ENCODE data around the gene PRF1. TPM values are rescaled to one million over a fixed set of nuclear protein-coding genes. Genes with fewer than 3 reads are reported as not detected.
A peak's percentile ranks its signal among the peaks of the same experiment; 100 is the strongest.

The PRF1 gene
- total and polyA plus RNA-seq, 10 donors, result 6.6 to 79.6 (median 54.6) TPM

DNA sequence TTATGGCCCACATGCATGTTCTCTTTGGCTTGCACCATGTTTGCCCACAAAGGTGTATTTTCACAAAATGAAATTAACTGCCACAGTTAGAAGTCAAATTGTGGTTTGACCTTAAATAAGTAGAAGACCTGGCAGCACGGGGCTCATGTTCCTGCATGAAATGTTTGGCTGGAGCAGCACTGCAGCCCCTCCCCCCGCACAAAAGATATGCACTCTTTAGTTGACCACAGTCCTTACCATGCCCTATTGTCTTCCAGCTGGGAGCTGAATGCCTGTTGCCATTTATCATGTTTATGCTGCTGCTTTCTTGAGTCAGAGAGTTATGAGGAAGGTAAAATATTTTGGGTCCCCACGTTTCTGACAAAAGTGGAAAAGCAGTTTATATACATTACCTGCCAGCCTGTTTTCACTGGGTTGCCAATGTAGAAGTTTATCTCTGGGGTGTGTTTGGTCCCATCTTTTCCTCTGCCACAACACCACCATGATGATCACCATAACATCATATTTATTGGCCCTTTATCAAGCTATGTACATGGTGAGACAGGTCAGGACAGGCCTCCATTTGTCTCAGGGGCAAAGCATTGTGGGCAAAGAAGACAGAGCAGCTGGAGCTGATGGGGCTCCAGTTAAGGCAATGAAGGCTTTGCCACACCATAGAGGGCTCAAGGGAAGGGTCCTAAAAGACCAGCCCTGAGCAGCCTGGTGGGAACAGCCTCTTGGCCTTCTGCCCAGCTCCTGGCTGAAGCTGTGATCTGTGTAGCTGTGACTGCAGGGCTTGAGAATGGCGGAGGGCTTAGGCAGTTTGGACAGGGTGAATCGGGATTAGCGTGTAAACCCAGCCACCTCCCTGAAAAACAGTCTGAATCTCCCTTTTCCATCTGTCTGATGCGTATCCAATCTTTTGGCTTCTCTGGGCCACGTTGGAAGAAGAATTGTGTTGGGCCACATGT is 5.4 kb downstream of the PRF1 start:
- 80 to 93% (median 87%) methylated on average over 8 of the region's 8 CpGs for WGBS, 5 donors
- H3K9me3 ChIP-seq, result no peaks in the 10 kb centered on the region
- intact Hi-C loops (cut with DNase I; ENCODE audit: low total_unique reads), result no loop called here
- DNase-seq, result no peak
- TF ChIP-seq, protein P1, sequence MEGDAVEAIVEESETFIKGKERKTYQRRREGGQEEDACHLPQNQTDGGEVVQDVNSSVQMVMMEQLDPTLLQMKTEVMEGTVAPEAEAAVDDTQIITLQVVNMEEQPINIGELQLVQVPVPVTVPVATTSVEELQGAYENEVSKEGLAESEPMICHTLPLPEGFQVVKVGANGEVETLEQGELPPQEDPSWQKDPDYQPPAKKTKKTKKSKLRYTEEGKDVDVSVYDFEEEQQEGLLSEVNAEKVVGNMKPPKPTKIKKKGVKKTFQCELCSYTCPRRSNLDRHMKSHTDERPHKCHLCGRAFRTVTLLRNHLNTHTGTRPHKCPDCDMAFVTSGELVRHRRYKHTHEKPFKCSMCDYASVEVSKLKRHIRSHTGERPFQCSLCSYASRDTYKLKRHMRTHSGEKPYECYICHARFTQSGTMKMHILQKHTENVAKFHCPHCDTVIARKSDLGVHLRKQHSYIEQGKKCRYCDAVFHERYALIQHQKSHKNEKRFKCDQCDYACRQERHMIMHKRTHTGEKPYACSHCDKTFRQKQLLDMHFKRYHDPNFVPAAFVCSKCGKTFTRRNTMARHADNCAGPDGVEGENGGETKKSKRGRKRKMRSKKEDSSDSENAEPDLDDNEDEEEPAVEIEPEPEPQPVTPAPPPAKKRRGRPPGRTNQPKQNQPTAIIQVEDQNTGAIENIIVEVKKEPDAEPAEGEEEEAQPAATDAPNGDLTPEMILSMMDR (IDR thresholded peaks at IDR 0.05 in 8 of 11, conservative IDR thresholded peaks at IDR 0.05 in 3 of 11), result no peak
- no peak for TF ChIP-seq POLR2A (IDR thresholded peaks at IDR 0.05)
- no peak for TF ChIP-seq POLR2AphosphoS5 (IDR thresholded peaks at IDR 0.05)
- no peaks in the 10 kb centered on the region for H3K27me3 ChIP-seq (replicated peaks in 1 of 7)
- no peak overlapping the region for H3K4me3 ChIP-seq
- no peak overlapping the region for H3K27ac ChIP-seq
- peaks cover 0 to 52% (median 8%) of the 10 kb centered on the region in 6 donors for H3K4me1 ChIP-seq
- peaks cover 0 to 41% (median 0%) of the 10 kb centered on the region in 6 donors for H3K36me3 ChIP-seq

DNA sequence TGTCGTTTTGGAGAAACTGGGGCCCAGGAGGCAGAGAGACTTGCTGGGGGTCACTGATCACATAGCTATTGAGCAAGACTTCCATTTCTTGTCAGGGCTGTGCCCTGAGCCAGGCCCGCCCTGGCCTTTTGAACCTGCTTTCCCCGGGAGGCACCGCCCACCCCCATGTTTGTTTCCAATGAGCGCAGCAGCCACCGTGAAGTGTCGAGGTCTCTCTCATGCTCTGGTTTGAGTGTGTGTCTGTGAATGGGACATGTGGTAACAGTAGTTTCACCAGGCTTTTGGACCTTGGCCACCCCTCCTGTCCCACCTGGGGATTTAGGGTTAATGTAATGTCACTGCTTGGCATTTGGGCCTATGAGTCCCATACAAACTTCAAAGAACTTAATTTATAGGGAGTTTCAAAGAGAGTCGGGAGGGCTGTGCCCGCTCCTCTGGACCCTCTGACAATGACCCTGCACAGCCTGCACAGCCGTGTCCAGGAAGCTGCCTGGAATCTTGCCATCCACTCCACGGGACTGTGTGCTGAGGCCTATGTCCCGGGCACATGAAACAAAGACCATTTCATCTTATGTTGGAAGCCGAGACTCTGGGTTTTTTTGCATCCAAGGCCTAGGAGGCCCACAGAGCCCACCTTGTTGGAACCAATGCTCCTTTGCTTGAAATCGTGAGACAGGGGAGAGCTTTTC is 6.3 kb downstream of the PRF1 start:
- 69 to 76% (median 74%) methylated on average over 13 to 14 of the region's 14 CpGs for WGBS, 5 donors
- TF ChIP-seq POLR2AphosphoS5 (IDR thresholded peaks at IDR 0.05) (no peak), POLR2A (IDR thresholded peaks at IDR 0.05) (no peak)
- TF ChIP-seq, protein P1 (IDR thresholded peaks at IDR 0.05 in 8 of 11, conservative IDR thresholded peaks at IDR 0.05 in 3 of 11), result no peak
- Histone ChIP-seq H3K4me3 (no peak overlapping the region), H3K9me3 (no peaks in the 10 kb centered on the region), H3K4me1 (peaks cover 0 to 52% (median 8%) of the 10 kb centered on the region in 6 donors), H3K27ac (no peak overlapping the region), H3K27me3 (replicated peaks in 1 of 7) (no peaks in the 10 kb centered on the region), H3K36me3 (peaks cover 0 to 41% (median 0%) of the 10 kb centered on the region in 6 donors)
- intact Hi-C loops (cut with DNase I; ENCODE audit: low total_unique reads), result no loop called here
- no peak for DNase-seq

DNA sequence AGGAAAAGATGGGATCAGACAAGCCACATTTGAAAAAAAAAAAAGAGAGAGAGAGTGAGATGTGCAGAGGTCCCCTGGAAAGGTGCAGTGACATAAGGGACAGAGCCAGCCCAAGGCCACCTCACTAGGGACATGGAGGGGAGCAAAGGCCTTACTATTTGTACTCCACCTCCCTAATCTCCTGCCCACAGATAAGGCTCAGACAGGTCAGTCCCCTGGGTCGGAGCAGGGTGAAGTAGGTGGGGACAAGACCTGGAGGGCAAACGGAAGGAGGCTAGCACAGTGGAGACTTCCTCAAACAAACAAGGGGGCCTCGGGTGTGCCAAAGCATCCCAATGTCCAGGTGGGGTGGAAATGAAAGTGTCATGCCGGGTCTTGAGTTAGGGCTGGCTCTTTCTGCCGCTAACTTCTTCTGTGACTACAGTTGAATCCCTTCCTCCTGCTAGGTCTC is 7.0 kb downstream of the PRF1 start:
- DNase-seq, result no peak
- WGBS, 5 donors, result 75 to 89% (median 80%) methylated on average over 5 of the region's 5 CpGs
- peak in 1 of 3 donors; percentile 3 for TF ChIP-seq POLR2AphosphoS5 (IDR thresholded peaks at IDR 0.05)
- no peak for TF ChIP-seq POLR2A (IDR thresholded peaks at IDR 0.05)
- TF ChIP-seq, protein P1 (IDR thresholded peaks at IDR 0.05 in 8 of 11, conservative IDR thresholded peaks at IDR 0.05 in 3 of 11), result no peak
- H3K27me3 ChIP-seq (replicated peaks in 1 of 7), result no peaks in the 10 kb centered on the region
- no peak overlapping the region for H3K4me3 ChIP-seq
- H3K4me1 ChIP-seq, result peaks cover 0 to 47% (median 8%) of the 10 kb centered on the region in 6 donors
- H3K36me3 ChIP-seq, result peaks cover 0 to 40% (median 0%) of the 10 kb centered on the region in 6 donors
- no peaks in the 10 kb centered on the region for H3K9me3 ChIP-seq
- H3K27ac ChIP-seq, result no peak overlapping the region
- intact Hi-C loops (cut with DNase I; ENCODE audit: low total_unique reads), result no loop called here

All from spleen (tissue), 11 donors.